Ascending aorta (tissue), 2 donors: ENCODE results near the gene IKBIP. TPM values are rescaled to one million over a fixed set of nuclear protein-coding genes. Genes with fewer than 3 reads are reported as not detected.
A peak's percentile ranks its signal among the peaks of the same experiment; 100 is the strongest.

Experiments
- DNase-seq, 2 donors: peaks; one replicate each; pipeline ENCODE4 v3.0.0-alpha.2; 2019; ENCODE audit warnings: low spot score in 2 of 2
- H3K27ac ChIP-seq, 2 donors: fragments of 200-600 bp; sonication (generic); one replicate each; pipeline ENCODE4 v1.5.1; 2016 to 2017; ENCODE audit warnings: mild to moderate bottlenecking in 1 of 2
- H3K27me3 ChIP-seq: fragments of 200-600 bp; sonication (generic); one replicate; pipeline ENCODE4 v1.5.1; 2017
- H3K36me3 ChIP-seq, 2 donors: fragments of 200-600 bp; sonication (generic); one replicate each; pipeline ENCODE4 v1.5.1; 2016
- H3K4me1 ChIP-seq, 2 donors: fragments of 200-600 bp; sonication (generic); one replicate each; pipeline ENCODE4 v1.5.1; 2016 to 2017; ENCODE audit warnings: mild to moderate bottlenecking in 1 of 2
- H3K4me3 ChIP-seq, 2 donors: fragments of 200-600 bp; sonication (generic); one replicate each; pipeline ENCODE4 v1.5.1; 2016 to 2017; ENCODE audit warnings: mild to moderate bottlenecking in 1 of 2
- H3K9me3 ChIP-seq, 2 donors: fragments of 200-600 bp; sonication (generic); one replicate each; pipeline ENCODE4 v1.5.1; 2016
- CTCF ChIP-seq, 3 experiments: fragments of 200-600 bp in 2 of 3; fragments of 450-650 bp in 1 of 3; sonication (generic) in 2 of 3; IDR thresholded peaks; one replicate each; pipeline ENCODE4 v1.5.1; 2016 to 2019; ENCODE audit warnings: antibody characterized with exemption in 3 of 3, mild to moderate bottlenecking in 1 of 3, moderate library complexity in 1 of 3
- intact Hi-C: fragments of 100-400 bp; cut with DNase I; formaldehyde crosslinking; loops from one replicate; pipeline ENCODE4 v1.15.1; 2023
- total RNA-seq: library from RNA; depleted of rRNA; stranded (reverse); fragments of >200 nt; gene quantifications from one replicate; pipeline ENCODE4 v1.1.0, GENCODE V29; 2016

Gene IKBIP
- total RNA-seq, 1 donor from 2014 or later, result 12.3 TPM

GRCh38 chr12:98660521-98660920, 15.9 kb upstream of the IKBIP start:
- no peaks in the 10 kb centered on the region for H3K27me3 ChIP-seq
- no peaks in the 10 kb centered on the region for H3K9me3 ChIP-seq
- no peak for DNase-seq
- TF ChIP-seq CTCF (IDR thresholded peaks at IDR 0.05), result no peak
- peaks cover 46 to 73% of the 10 kb centered on the region in 2 donors for H3K36me3 ChIP-seq
- intact Hi-C loops, result no loop called here
- H3K27ac ChIP-seq, result no peak overlapping the region
- no peaks in the 10 kb centered on the region for H3K4me1 ChIP-seq
- no peak overlapping the region for H3K4me3 ChIP-seq

- TF ChIP-seq CTCF (IDR thresholded peaks at IDR 0.05), result no peak
- H3K27me3 ChIP-seq, result no peaks in the 10 kb centered on the region
- intact Hi-C loops, result no loop called here
- no peaks in the 10 kb centered on the region for H3K9me3 ChIP-seq
- DNase-seq, result no peak
- peaks cover 21 to 46% of the 10 kb centered on the region in 2 donors for H3K36me3 ChIP-seq
- no peak overlapping the region for H3K27ac ChIP-seq
- no peaks in the 10 kb centered on the region for H3K4me1 ChIP-seq
- no peak overlapping the region for H3K4me3 ChIP-seq
Measured at GRCh38 chr12:98656289-98657101, 11.9 kb upstream of the IKBIP start.

- Histone ChIP-seq H3K4me3 (no peak overlapping the region), H3K36me3 (peaks cover 29 to 53% of the 10 kb centered on the region in 2 donors), H3K27me3 (no peaks in the 10 kb centered on the region), H3K27ac (no peak overlapping the region), H3K9me3 (no peaks in the 10 kb centered on the region), H3K4me1 (no peaks in the 10 kb centered on the region)
- TF ChIP-seq CTCF (IDR thresholded peaks at IDR 0.05), result peak; percentile 30 to 58 (median 36)
- intact Hi-C loops, result loop anchor here (1.0 kb wide), 1 partner anchor 88 kb away; no protein-coding TSS in a partner anchor
- DNase-seq, result no peak
Measured at GRCh38 chr12:98653866-98654493, 9.4 kb upstream of the IKBIP start.

GRCh38 chr12:98651328-98651727, 6.7 kb upstream of the IKBIP start:
- Histone ChIP-seq H3K4me3 (no peak overlapping the region), H3K4me1 (peaks cover 0 to 7% of the 10 kb centered on the region in 2 donors), H3K36me3 (peaks cover 16 to 42% of the 10 kb centered on the region in 2 donors), H3K27me3 (no peaks in the 10 kb centered on the region), H3K9me3 (no peaks in the 10 kb centered on the region), H3K27ac (no peak overlapping the region)
- intact Hi-C loops, result no loop called here
- no peak for DNase-seq
- TF ChIP-seq CTCF (IDR thresholded peaks at IDR 0.05), result no peak

GRCh38 chr12:98646294-98647090, 1.9 kb upstream of the IKBIP start:
- Histone ChIP-seq H3K27me3 (no peaks in the 10 kb centered on the region), H3K36me3 (peaks cover 16 to 31% of the 10 kb centered on the region in 2 donors), H3K27ac (peak overlapping the region in 1 of 2 donors; percentile 17), H3K9me3 (no peaks in the 10 kb centered on the region), H3K4me3 (peak overlapping the region; percentile 75 to 98), H3K4me1 (peaks cover 3 to 7% of the 10 kb centered on the region in 2 donors)
- TF ChIP-seq CTCF (IDR thresholded peaks at IDR 0.05), result no peak
- DNase-seq, result no peak
- intact Hi-C loops, result loop anchor here (5.0 to 10.0 kb wide), 2 partner anchors 144 to 222 kb away; no protein-coding TSS in a partner anchor
